Prostate gland (tissue), 2 donors: ENCODE measurements around the gene CENPP. TPM values are rescaled to one million over a fixed set of nuclear protein-coding genes. Genes with fewer than 3 reads are reported as not detected.

Experiments
- DNase-seq: peaks from one replicate; pipeline ENCODE4 v3.0.0-alpha.2; 2019; ENCODE audit warnings: low spot score
- H3K27ac ChIP-seq, 2 donors: fragments of 200-600 bp; sonication (generic); 2 replicates each; pipeline ENCODE4 v1.5.1; 2017 to 2019
- H3K27me3 ChIP-seq: fragments of 200-600 bp; sonication (generic); replicated peaks from 2 replicates; pipeline ENCODE4 v1.5.1; 2019; ENCODE audit not compliant: insufficient read depth
- H3K36me3 ChIP-seq, 2 donors: fragments of 200-600 bp; sonication (generic); 1 replicate in 1 of 2; 2 replicates in 1 of 2; pipeline versions ENCODE4 v1.5.1 to v1.8.1; 2017 to 2019
- H3K4me1 ChIP-seq: fragments of 200-600 bp; sonication (generic); replicated peaks from 2 replicates; pipeline ENCODE4 v1.5.1; 2019
- H3K4me3 ChIP-seq, 2 donors: fragments of 200-600 bp; sonication (generic); 2 replicates each; pipeline ENCODE4 v1.5.1; 2017 to 2019
- H3K9me3 ChIP-seq: fragments of 200-600 bp; sonication (generic); 2 replicates; pipeline ENCODE4 v1.5.1; 2017
- CTCF ChIP-seq, 4 experiments: fragments of 200-600 bp in 2 of 4; fragments of 450-650 bp in 2 of 4; sonication (generic) in 2 of 4; IDR thresholded peaks; 1 replicate in 3 of 4; 2 replicates in 1 of 4; pipeline ENCODE4 v1.5.1; 2016 to 2019; ENCODE audit warnings: antibody characterized with exemption in 4 of 4, mild to moderate bottlenecking in 2 of 4, moderate library complexity in 2 of 4
- POLR2A ChIP-seq: fragments of 450-650 bp; IDR thresholded peaks from one replicate; pipeline ENCODE4 v1.6.1; 2016; ENCODE audit warnings: antibody characterized with exemption, mild to moderate bottlenecking
- POLR2AphosphoS5 ChIP-seq: sonication (generic); formaldehyde crosslinking; IDR thresholded peaks from one replicate; pipeline ENCODE4 v1.6.1; 2017; ENCODE audit warnings: antibody characterized with exemption
- WGBS: methylation state at CpG from one replicate; pipeline ENCODE4 v1.1.5; 2018; 5-methylcytosine and 5-hydroxymethylcytosine counted together
- intact Hi-C: fragments of 100-400 bp; cut with DNase I; formaldehyde crosslinking; loops from one replicate; pipeline ENCODE4 v1.14.2; 2022
- total RNA-seq, 2 donors: library from RNA; depleted of rRNA; stranded (reverse); fragments of >200 nt; gene quantifications; one replicate each; pipeline ENCODE4 v1.1.0, GENCODE V29; 2016

The CENPP gene
- total RNA-seq, 2 donors from 2014 or later = 1.4 to 21.5 TPM

- Histone ChIP-seq H3K4me3 (no peak overlapping the region), H3K36me3 (no peaks in the 10 kb centered on the region), H3K27me3 (no peaks in the 10 kb centered on the region), H3K27ac (no peak overlapping the region), H3K4me1 (peaks cover 7% of the 10 kb centered on the region), H3K9me3 (no peaks in the 10 kb centered on the region)
- intact Hi-C loops = no loop called here
- WGBS = 87% methylated on average over 3 of the region's 3 CpGs
- TF ChIP-seq POLR2A (no peak), POLR2AphosphoS5 (no peak), CTCF (IDR thresholded peaks at IDR 0.05) (no peak)
- DNase-seq = no peak
Observed at GRCh38 chr9:92484563-92484962, 158.8 kb downstream of the CENPP start.

GRCh38 chr9:92486371-92486770 lies 160.6 kb downstream of the CENPP start:
- H3K36me3 ChIP-seq = no peaks in the 10 kb centered on the region
- DNase-seq = no peak
- no peaks in the 10 kb centered on the region for H3K4me1 ChIP-seq
- H3K4me3 ChIP-seq = no peak overlapping the region
- no peaks in the 10 kb centered on the region for H3K27me3 ChIP-seq
- H3K9me3 ChIP-seq = no peaks in the 10 kb centered on the region
- intact Hi-C loops = no loop called here
- 83% methylated on average over 3 of the region's 3 CpGs for WGBS
- TF ChIP-seq CTCF (IDR thresholded peaks at IDR 0.05) (no peak), POLR2A (no peak), POLR2AphosphoS5 (no peak)
- no peak overlapping the region for H3K27ac ChIP-seq

- intact Hi-C loops = no loop called here
- WGBS = 51% methylated on average over 4 of the region's 4 CpGs
Observed at GRCh38 chr9:92488681-92489550, 163.2 kb downstream of the CENPP start.

GRCh38 chr9:92492781-92493401 lies 167.1 kb downstream of the CENPP start:
- no peaks in the 10 kb centered on the region for H3K4me1 ChIP-seq
- WGBS = 57% methylated on average over 3 of the region's 3 CpGs
- no peak overlapping the region for H3K27ac ChIP-seq
- no peaks in the 10 kb centered on the region for H3K36me3 ChIP-seq
- H3K4me3 ChIP-seq = no peak overlapping the region
- DNase-seq = no peak
- TF ChIP-seq POLR2AphosphoS5 (no peak), CTCF (IDR thresholded peaks at IDR 0.05) (no peak), POLR2A (no peak)
- no peaks in the 10 kb centered on the region for H3K27me3 ChIP-seq
- intact Hi-C loops = no loop called here
- no peaks in the 10 kb centered on the region for H3K9me3 ChIP-seq

More at GRCh38 chr9:92488681-92489550, 163.2 kb downstream of the CENPP start:
- Histone ChIP-seq H3K4me3 (no peak overlapping the region), H3K4me1 (no peaks in the 10 kb centered on the region), H3K27me3 (no peaks in the 10 kb centered on the region), H3K36me3 (no peaks in the 10 kb centered on the region), H3K9me3 (no peaks in the 10 kb centered on the region), H3K27ac (no peak overlapping the region)
- TF ChIP-seq POLR2A (no peak), POLR2AphosphoS5 (no peak), CTCF (IDR thresholded peaks at IDR 0.05) (no peak)
- DNase-seq = no peak
